LNCaP clone FGC (cell line): ENCODE results near the gene ZBTB40.

Experiments used
- DNase-seq: peaks from one replicate; pipeline ENCODE4 v3.0.0-alpha.2; 2011; ENCODE audit warnings: low read depth
- H3K4me3 ChIP-seq: 2 replicates; pipeline ENCODE4 v1.5.1; 2011; ENCODE audit warnings: mild to moderate bottlenecking, low read depth, low read length, control low read depth
- TF ChIP-seq, protein P1 (sequence below): IDR thresholded peaks from 2 replicates; pipeline ENCODE4 v1.5.1; 2012; ENCODE audit warnings: mild to moderate bottlenecking; ENCODE audit not compliant: control insufficient read depth, insufficient read depth; ENCODE audit errors: extremely low read depth

The ZBTB40 gene

DNA sequence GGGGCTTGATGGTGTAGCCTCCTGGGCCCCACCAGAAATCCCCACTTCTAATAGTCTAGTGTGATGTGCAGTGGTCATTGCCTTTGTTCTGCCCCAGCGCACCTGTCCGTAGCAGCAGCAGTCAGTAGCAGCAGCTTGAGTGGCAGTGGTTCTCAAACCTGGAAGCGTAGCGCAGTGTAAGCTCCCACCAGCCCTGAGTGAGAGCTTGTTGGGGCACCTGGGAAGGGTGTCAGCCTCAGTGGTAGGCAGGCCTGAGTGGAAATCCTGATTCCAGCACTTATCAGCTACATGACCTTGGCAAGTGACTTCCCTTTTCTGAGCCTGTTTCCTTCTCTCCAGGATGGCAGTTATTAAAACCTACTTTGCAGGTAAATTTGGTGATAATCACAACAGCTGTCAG lies 70.0 kb downstream of the ZBTB40 start:
- no peak for DNase-seq
- TF ChIP-seq, protein P1, sequence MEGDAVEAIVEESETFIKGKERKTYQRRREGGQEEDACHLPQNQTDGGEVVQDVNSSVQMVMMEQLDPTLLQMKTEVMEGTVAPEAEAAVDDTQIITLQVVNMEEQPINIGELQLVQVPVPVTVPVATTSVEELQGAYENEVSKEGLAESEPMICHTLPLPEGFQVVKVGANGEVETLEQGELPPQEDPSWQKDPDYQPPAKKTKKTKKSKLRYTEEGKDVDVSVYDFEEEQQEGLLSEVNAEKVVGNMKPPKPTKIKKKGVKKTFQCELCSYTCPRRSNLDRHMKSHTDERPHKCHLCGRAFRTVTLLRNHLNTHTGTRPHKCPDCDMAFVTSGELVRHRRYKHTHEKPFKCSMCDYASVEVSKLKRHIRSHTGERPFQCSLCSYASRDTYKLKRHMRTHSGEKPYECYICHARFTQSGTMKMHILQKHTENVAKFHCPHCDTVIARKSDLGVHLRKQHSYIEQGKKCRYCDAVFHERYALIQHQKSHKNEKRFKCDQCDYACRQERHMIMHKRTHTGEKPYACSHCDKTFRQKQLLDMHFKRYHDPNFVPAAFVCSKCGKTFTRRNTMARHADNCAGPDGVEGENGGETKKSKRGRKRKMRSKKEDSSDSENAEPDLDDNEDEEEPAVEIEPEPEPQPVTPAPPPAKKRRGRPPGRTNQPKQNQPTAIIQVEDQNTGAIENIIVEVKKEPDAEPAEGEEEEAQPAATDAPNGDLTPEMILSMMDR = no peak
- H3K4me3 ChIP-seq = no peak overlapping the region

DNA sequence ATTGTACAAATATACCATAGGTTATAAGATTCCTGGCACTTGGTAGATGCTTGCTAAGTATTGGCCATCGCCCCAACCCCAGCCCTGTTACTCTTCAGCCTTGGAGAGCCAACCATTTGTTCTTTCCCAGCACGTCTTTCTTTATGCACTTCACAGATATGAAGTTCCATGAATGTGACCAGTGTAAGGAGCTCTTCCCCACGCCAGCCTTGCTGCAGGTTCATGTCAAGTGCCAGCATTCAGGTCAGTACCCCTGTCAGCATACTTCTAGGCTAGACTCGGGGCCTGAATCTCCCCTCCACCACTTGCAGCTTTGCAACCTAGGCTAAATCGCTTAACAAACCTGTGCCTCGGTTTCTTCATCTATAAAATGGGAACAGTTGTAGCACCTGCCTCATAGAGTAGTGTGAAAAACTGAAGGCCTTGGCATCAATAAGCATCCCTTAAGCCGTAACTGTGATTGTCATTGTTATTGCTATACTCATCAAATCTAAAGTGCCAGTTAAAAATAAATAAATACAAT lies 70.6 kb downstream of the ZBTB40 start:
- DNase-seq = no peak
- H3K4me3 ChIP-seq = no peak overlapping the region
- TF ChIP-seq, protein P1 = no peak

DNA sequence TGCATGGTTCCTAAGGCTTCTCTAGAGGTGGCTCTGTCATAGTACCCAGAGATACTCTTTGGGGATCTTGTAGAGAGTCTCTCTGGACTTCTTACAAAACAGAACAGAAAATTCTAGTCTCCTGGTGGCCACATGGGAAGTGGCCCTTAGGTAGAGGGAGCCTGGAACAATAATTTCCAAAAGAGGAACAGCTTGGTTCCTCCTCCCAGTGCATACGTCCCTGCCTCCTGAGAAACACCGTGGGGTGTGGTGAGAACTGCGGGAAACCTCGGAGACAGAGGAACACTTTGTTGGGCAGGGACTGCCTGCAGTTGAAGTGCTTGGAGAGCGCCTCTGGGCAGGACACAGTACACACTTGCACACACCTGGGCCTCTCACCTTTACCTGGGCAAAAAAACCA lies 72.8 kb downstream of the ZBTB40 start:
- no peak for DNase-seq
- H3K4me3 ChIP-seq = no peak overlapping the region
- TF ChIP-seq, protein P1 = no peak

DNA sequence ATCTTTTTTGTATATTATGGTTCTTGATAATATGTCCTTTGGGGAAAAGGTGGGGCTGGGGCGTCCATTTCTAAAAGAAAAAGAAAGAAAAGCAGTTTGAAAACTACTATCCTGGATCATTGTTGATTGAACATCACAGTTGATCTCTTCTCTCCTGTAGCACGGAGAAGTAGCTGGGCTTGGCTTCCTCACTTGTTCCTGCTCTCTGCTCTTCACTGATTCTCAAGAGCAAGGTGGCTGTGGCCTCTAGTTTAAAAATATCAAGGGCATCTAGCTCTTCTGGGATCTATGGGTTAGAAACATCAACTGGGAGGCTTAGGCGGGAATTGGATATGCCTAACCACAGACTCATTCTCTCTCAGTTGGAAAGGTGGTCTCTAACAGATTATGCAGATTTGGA lies 73.6 kb downstream of the ZBTB40 start:
- TF ChIP-seq, protein P1 = no peak
- no peak for DNase-seq
- no peak overlapping the region for H3K4me3 ChIP-seq

DNA sequence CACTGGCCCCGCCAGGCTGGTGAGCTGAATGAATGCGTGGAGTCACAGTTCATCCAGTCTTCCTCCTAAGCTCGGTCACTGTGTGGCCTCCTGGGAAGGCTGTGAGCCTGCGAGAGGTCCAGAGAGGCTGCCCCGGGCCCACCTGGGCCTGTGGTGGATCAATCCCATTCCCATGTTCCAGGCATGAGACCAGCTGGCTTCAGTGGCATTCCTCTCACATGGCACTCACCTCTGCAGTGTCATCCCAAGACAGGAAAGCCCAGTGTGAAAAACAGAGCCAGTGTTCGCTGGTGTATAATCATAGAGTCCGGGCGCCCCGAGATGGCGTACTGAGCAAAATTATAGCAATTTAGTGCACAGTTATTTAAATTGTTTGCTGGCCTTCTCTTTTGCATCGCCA lies 74.0 kb downstream of the ZBTB40 start:
- no peak overlapping the region for H3K4me3 ChIP-seq
- TF ChIP-seq, protein P1 = no peak
- DNase-seq = no peak

DNA sequence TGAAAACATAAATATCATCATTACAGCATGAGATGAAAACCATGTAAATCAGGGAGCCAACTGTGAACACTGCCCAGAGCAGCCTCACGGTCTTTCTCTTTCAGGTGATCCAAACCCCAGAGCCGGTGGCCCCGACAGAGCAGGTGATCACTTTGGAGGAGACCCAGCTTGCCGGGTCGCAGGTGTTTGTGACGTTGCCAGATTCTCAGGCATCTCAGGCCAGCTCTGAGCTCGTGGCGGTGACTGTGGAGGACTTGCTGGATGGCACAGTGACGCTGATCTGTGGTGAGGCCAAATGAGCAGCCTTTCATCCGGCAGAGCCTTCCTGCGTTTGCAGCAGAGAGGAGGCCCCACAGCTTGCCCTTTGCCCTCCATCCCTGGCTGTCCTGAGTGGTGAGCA lies 74.4 kb downstream of the ZBTB40 start:
- DNase-seq = no peak
- TF ChIP-seq, protein P1 = no peak
- no peak overlapping the region for H3K4me3 ChIP-seq

DNA sequence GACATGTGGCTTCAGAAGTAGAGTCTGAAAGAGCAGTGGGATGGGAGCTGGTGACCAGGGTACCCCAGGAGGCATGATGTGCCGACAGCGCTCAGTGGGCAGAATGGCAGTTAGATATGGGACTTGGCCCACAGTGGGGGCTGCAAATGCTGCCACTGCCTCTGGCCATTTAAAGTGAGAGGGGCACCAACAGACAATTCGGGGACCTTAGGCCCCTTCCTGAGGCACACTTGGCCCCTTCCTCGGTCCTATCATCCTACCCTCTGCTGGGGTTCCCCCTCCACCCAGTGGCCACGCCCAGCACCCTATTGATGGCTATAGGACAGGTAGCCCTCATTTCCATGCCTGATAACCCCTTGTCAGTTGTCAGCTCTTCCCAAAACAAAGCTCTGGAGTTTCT lies 75.0 kb downstream of the ZBTB40 start:
- TF ChIP-seq, protein P1 = no peak
- DNase-seq = no peak
- H3K4me3 ChIP-seq = no peak overlapping the region
